Measurements from ENCODE around the gene BDH1.

- TF ChIP-seq CTCF (IDR thresholded peaks at IDR 0.05) (no peak), POLR2AphosphoS5 (IDR thresholded peaks at IDR 0.05) (no peak)
Measured at GRCh38 chr3:197512691-197513571, 42.8 kb downstream of the BDH1 start.
